ENCODE results near the gene MOCS3. TPM values are rescaled to one million over a fixed set of nuclear protein-coding genes. Genes with fewer than 3 reads are reported as not detected.
A peak's percentile ranks its signal among the peaks of the same experiment; 100 is the strongest.

The MOCS3 gene
- polyA plus RNA-seq, 4 donors, result 3.2 to 5.1 (median 4.7) TPM

GRCh38 chr20:50980071-50980681, 21.6 kb downstream of the MOCS3 start:
- DNase-seq (ENCODE audit: low read depth in 4 of 4, low spot score in 3 of 4), result no peak

GRCh38 chr20:50980851-50981713, 22.5 kb downstream of the MOCS3 start:
- peak in 1 of 4 donors; percentile 54 for DNase-seq (ENCODE audit: low read depth in 4 of 4, low spot score in 3 of 4)

GRCh38 chr20:50981714-50982048, 23.1 kb downstream of the MOCS3 start:
- no peak for DNase-seq (ENCODE audit: low read depth in 4 of 4, low spot score in 3 of 4)

- DNase-seq (ENCODE audit: low read depth in 4 of 4, low spot score in 3 of 4), result no peak
Measured at GRCh38 chr20:50982363-50982762, 23.7 kb downstream of the MOCS3 start.

GRCh38 chr20:50983321-50983720, 24.7 kb downstream of the MOCS3 start:
- no peak for DNase-seq (ENCODE audit: low read depth in 4 of 4, low spot score in 3 of 4)

- peak; percentile 67 to 79 (median 71) for DNase-seq (ENCODE audit: low read depth in 4 of 4, low spot score in 3 of 4)
Measured at GRCh38 chr20:50987493-50988210, 29.0 kb downstream of the MOCS3 start.

GRCh38 chr20:50991076-50991475, 32.5 kb downstream of the MOCS3 start:
- no peak for DNase-seq (ENCODE audit: low read depth in 4 of 4, low spot score in 3 of 4)

- DNase-seq (ENCODE audit: low read depth in 4 of 4, low spot score in 3 of 4), result no peak
Measured at GRCh38 chr20:50992336-50992732, 33.7 kb downstream of the MOCS3 start.

GRCh38 chr20:50992733-50993457, 34.3 kb downstream of the MOCS3 start:
- DNase-seq (ENCODE audit: low read depth in 4 of 4, low spot score in 3 of 4), result no peak

- DNase-seq (ENCODE audit: low read depth in 4 of 4, low spot score in 3 of 4), result no peak
Measured at GRCh38 chr20:50993876-50994275, 35.3 kb downstream of the MOCS3 start.

- DNase-seq (ENCODE audit: low read depth in 4 of 4, low spot score in 3 of 4), result no peak
Measured at GRCh38 chr20:50995506-50995905, 36.9 kb downstream of the MOCS3 start.

- no peak for DNase-seq (ENCODE audit: low read depth in 4 of 4, low spot score in 3 of 4)
Measured at GRCh38 chr20:50996901-50997865, 38.6 kb downstream of the MOCS3 start.

GRCh38 chr20:50999355-50999754, 40.7 kb downstream of the MOCS3 start:
- no peak for DNase-seq (ENCODE audit: low read depth in 4 of 4, low spot score in 3 of 4)

- no peak for DNase-seq (ENCODE audit: low read depth in 4 of 4, low spot score in 3 of 4)
Measured at GRCh38 chr20:51001430-51002265, 43.0 kb downstream of the MOCS3 start.

GRCh38 chr20:51002633-51003032, 44.0 kb downstream of the MOCS3 start:
- no peak for DNase-seq (ENCODE audit: low read depth in 4 of 4, low spot score in 3 of 4)

- DNase-seq (ENCODE audit: low read depth in 4 of 4, low spot score in 3 of 4), result no peak
Measured at GRCh38 chr20:51003753-51004152, 45.1 kb downstream of the MOCS3 start.

GRCh38 chr20:51004305-51004727, 45.7 kb downstream of the MOCS3 start:
- no peak for DNase-seq (ENCODE audit: low read depth in 4 of 4, low spot score in 3 of 4)

GRCh38 chr20:51004781-51005180, 46.2 kb downstream of the MOCS3 start:
- no peak for DNase-seq (ENCODE audit: low read depth in 4 of 4, low spot score in 3 of 4)

- no peak for DNase-seq (ENCODE audit: low read depth in 4 of 4, low spot score in 3 of 4)
Measured at GRCh38 chr20:51005214-51005613, 46.6 kb downstream of the MOCS3 start.
